Esophagus squamous epithelium (tissue), 4 donors: ENCODE data around the gene CTXN1.

Source experiments
- POLR2A ChIP-seq, 4 donors: fragments of 450-650 bp; IDR thresholded peaks; one replicate each; pipeline ENCODE4 v1.6.1; 2017; ENCODE audit warnings: antibody characterized with exemption in 4 of 4, mild to moderate bottlenecking in 4 of 4, moderate library complexity in 3 of 4
- TF ChIP-seq, protein P1 (sequence below), 6 experiments: fragments of 450-650 bp in 4 of 6; fragments of 200-600 bp in 2 of 6; sonication (generic) in 2 of 6; IDR thresholded peaks; one replicate each; pipeline ENCODE4 v1.5.1; 2016 to 2019; ENCODE audit warnings: antibody characterized with exemption in 6 of 6, mild to moderate bottlenecking in 4 of 6, moderate library complexity in 4 of 6

DNA sequence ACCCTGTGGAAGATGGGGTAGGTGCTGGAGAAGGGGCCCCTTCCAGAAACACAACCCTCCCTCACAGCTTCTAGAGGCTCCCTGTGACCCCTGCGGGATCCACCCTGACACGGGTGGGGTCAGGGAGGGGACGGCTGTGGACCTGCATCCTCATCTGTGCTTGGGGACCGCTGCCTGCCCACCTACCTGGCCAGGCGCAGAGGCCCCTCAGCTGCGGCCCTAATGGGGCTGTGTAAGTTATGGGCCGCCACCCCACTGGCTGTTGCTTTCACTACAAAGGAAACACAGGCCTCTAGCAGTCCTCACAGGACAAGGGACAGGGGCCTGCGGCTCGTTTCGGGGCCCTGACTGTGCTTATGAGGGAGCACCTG lies 7.0 kb upstream of the CTXN1 start:
- TF ChIP-seq, protein P1, sequence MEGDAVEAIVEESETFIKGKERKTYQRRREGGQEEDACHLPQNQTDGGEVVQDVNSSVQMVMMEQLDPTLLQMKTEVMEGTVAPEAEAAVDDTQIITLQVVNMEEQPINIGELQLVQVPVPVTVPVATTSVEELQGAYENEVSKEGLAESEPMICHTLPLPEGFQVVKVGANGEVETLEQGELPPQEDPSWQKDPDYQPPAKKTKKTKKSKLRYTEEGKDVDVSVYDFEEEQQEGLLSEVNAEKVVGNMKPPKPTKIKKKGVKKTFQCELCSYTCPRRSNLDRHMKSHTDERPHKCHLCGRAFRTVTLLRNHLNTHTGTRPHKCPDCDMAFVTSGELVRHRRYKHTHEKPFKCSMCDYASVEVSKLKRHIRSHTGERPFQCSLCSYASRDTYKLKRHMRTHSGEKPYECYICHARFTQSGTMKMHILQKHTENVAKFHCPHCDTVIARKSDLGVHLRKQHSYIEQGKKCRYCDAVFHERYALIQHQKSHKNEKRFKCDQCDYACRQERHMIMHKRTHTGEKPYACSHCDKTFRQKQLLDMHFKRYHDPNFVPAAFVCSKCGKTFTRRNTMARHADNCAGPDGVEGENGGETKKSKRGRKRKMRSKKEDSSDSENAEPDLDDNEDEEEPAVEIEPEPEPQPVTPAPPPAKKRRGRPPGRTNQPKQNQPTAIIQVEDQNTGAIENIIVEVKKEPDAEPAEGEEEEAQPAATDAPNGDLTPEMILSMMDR (IDR thresholded peaks at IDR 0.05): no peak
- no peak for TF ChIP-seq POLR2A (IDR thresholded peaks at IDR 0.05)
